GM19372 (cell line): ENCODE results near the gene ZC3H12D.
"Not testable (repeated sequence)": the region's sequence is repeated elsewhere in the genome, so short reads cannot be mapped to it uniquely, and the experiment has no call there.

Source experiments
- ATAC-seq: cut with Tn5 transposase; IDR thresholded peaks from one replicate; pipeline ENCODE4 v1.9.1; 2021; ENCODE audit warnings: mild to moderate bottlenecking, low read depth, moderate library complexity; ENCODE audit not compliant: unreplicated experiment

The ZC3H12D gene

DNA sequence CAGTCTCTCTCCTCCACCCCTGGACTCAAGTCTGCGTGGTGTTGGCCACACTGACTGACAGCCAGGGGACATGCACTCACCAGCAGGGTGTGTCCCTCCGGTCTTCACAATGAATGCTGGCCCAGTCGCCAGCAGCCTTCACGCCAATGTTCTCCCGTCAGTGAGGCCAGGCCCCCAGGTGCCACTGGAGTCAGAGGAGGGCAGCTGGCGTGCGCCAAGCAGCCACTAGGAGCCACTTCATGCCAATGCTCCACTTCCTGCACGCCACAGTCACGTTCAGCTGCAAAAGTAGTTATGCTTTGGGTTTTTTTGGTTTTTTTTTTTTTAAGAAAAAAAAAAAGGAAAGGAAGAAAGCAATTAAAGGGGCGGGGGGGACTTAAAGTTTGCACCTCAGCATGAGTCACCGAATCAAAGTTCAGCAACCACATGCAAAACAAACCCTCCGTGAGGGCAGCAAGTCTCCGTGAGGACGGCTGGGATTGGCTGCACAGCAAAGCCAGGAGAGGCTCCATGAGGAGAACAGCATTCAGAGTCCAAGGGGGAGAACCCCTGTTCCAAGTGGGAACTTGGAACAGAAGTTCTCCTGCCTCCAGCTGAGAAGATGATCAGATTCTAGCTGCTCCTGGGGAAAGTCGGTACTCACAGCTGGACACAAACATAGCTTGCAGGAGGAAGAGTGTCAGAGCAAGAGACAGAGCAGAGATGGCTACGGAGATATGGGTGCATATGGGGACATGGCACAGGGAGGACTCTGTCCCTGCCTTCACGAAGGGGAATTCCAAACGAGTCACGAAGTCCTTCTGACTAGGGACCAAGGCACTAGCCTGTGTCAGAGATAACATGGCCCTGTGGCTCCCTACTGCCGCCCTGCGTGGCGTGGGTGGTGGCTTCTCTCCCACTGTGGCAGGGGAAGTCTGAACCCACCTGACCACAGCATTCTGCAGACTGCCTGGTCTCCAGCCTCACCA lies at the start of gene ZC3H12D:
TSS of gene ZC3H12D (minus strand) at position 282 of the 968 bp plus-strand sequence. CDS start 10,471 bp downstream, outside the sequence.
- no peak for ATAC-seq

DNA sequence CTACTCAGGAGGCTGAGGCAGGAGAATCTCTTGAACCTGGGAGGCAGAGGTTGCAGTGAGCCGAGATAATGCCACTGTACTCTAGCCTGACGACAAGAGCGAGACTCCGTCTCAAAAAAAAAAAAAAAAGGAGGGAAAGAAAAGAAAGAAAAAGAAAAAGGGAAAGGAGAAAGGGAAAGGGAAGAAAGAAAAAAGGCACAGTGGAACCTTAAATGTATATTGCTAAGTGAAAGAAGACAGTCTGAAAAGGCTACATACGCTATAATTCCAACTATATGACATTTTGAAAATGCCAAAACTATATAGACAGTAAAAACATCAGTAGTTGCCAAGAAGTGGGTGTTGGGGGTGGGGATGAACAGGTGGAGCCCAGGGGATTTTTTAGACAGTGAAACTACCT lies 44.8 kb upstream of the ZC3H12D start:
- ATAC-seq, result no peak

GRCh38 chr6:149515494-149515893 lies 30.7 kb upstream of the ZC3H12D start:
- no peak for ATAC-seq

DNA sequence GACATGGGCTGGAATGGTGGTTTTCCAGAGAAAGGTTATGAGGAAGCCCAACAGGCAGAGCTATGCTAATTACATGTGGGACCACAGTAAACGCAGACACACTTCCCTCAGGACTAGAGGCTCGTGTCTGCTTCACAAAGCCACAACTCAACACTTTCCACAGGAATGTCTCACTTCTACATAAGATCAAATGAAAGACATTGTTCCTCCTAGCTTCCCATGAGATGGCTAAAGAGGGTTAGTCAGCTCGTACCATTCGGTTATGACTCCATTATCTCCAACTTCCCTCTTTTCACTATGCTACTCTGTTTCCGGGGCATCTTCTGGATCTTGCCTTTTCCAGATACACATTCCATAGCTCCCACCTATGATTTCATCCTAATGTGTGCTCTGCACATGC lies 29.1 kb upstream of the ZC3H12D start:
- no peak for ATAC-seq

DNA sequence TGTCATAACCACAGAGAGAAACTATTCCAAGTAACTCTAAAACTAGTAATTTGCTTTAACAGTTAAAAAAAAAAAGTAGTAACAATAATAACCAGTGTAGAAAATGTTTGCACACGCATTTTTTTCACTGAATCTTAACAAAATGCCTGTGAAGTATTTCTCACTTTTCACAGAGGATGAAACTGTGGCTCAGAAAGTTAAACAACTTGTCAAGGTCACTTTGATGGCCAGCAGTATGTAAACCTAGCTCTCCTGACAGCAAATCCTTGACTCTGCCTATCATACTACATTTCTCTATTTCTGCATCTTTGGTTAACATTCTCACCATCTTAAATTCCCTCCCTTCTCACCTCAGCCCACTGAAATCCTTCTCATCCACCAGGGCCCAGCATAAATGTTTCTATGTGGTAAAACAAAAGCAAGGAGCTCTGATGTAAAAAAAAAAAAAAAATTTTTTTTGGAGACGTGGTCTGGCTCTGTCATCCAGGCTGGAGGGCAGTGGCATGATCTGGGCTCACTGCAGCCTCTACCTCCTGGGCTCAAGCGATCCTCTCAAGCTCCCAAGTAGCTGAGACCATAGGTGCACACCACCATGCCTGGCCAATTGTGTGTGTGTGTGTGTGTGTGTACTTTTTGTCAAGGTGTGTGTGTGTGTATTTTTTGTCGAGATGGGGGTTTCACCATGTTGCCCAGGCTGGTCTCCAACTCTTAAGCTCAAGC lies 26.1 kb upstream of the ZC3H12D start:
- ATAC-seq, result no peak

DNA sequence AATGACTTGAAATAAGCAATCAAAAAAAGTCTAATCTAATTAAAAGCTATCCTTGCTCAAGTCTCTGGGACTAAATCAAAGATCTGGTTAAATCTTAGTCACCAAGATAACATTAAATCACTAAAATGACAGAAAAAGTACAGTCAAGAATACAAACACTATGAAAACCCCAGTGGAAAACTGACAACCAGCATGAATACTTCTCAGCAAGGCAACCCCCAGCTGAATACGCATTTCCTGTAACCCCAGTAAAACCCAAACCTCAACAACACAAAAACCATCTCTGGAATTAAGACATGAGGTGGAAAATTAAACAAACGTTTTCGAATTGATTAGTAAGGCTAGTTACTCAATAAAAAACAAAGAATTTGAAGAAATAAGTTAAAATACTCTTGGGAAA lies 23.7 kb upstream of the ZC3H12D start:
- no peak for ATAC-seq

DNA sequence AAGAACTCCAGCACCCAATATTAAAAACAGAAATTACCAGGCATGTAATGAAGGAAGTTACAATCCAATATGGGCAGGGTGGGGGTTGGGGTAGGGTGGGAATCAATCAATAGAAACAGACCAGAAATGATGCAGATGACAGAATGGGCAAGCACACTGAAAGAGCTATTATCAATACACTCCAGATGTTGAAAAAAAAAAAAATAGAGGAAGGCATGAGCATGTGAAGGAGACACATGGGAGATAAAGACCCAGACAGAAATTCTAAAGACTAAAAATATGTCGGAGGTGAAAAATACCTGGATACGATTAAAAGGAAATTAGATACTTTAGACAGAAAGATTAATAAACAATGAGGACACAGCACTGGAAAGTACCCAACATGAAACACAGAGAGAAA lies 19.1 kb upstream of the ZC3H12D start:
- no peak for ATAC-seq

DNA sequence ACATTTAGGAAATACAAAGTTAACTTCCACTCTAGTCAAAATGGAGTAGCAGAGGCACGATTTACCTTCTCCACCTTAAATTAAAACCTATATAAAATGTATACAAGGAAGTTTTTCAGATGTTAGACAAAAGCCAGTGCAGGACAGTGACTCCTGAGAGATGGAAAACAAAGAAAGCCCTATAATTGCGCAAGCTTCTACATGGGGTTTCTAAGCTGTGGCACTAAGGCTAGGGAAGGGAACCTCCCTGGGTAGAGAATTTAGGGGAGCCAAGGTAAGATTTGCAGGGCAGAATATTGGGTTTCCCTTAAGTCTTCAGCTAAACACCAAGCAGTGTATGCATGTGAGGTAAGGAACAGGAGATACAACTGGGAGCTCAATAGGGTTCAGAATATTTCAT lies 18.5 kb upstream of the ZC3H12D start:
- ATAC-seq, result no peak

DNA sequence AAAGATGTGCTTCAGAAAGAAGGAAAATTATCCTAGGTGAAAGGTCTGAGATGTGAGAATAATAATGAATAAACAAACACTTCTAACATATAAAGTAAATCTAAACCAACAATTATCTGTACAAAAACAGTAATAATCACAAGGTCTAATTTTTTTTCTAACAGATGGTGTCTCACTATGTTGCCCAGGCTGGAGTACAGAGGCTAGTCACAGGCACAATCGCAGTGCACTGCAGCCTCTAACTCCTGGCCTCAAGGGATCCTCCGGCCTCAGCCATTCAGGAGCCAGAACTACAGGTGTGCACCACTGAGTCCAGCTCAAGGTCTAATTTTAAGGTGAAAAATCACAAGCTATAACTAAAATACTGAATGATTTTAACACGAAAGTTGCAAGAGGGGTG lies 17.0 kb upstream of the ZC3H12D start:
- no peak for ATAC-seq

GRCh38 chr6:149501201-149501600 lies 16.4 kb upstream of the ZC3H12D start:
- no peak for ATAC-seq

DNA sequence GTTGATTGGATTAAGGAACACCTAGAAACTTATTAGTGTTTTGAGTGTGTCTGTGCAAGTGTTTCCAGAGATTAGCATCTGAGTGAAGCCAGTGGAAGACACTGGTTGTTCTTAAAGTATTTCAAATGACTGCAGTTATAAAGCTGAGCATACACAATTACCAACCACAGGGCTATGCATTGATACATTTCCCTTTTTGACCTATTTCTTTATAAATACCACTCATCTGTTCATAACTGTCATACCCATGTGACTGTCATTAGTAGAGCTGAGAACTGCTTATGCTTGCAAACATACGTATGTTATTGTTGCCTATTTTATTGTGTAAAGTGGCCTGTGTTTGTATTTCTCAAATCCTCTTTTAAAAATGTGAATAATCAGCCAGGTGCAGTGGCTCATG lies 15.3 kb upstream of the ZC3H12D start:
- no peak for ATAC-seq

DNA sequence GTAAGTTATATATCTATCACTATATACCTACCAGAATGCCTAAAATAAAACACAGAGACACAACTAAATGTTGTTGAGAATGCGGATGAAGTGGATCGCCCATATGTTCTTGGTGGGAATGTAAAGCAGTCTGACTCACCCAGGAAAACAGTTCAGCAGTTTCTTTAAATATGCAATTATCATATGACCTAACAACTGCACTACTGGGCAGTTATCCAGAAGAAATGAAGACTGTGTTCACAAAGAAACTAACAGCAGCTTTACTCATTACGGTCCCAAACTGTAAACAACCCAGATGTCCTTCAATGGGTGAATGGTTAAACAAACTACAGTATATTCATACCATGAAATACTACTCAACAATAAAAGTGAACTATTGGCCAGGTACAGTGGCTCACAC lies 14.3 kb upstream of the ZC3H12D start:
- no peak for ATAC-seq

- no peak for ATAC-seq
These were observed 12.6 kb upstream of the ZC3H12D start for GRCh38 chr6:149497365-149497764.

DNA sequence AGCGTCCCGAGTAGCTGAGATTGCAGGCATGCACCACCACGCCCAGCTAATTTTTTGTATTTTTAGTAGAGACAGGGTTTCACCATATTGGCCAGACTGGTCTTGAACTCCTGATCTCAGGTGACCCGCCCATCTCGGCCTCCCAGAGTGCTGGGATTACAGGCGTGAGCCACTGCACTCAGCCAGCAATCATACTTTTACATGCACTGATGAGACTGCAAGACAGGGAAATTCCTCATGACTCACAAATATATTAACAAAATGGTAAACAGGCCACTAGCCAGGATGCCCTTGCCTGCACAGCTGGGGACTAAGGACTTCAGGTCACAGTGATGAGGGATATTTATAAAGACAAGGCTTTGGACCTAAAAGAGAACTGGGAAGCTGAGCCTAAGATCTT lies 11.8 kb upstream of the ZC3H12D start:
- not testable (repeated sequence) for ATAC-seq

DNA sequence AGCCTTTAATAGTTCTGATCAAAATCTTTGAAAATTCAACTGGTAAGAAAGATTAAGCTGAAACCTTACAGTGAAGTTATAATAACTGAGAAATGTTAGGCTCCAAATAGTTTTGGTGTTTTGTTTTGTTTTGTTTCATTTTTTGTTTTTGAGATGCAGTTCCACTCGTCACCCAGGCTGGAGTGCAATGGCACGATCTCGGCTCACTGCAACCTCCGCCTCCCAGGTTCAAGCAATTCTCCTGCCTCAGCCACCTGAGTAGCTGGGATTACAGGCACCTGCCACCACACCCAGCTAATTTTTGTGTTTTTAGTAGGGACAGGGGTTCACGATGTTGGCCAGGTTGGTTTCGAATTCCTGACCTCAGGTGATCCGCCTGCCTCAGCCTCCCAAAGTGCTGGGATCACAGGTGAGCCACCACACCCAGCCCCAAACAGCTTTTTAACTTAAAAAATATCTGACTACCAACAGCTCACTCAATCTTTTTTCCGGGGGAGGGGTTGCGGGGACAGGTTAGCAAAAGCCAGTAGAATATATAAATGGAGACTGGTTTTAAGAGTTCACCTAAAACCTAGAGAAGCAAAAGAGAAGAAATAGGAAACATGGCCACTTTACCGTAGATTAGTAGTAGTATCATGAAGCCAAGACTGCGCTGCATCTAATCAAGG lies 10.7 kb upstream of the ZC3H12D start:
- ATAC-seq, result not testable (repeated sequence)

- ATAC-seq, result peak; percentile 74
These were observed 10.0 kb upstream of the ZC3H12D start for GRCh38 chr6:149494810-149495209.

- ATAC-seq, result no peak
These were observed 9.0 kb upstream of the ZC3H12D start for GRCh38 chr6:149493761-149494320.

GRCh38 chr6:149492798-149493343 lies 8.1 kb upstream of the ZC3H12D start:
- no peak for ATAC-seq

DNA sequence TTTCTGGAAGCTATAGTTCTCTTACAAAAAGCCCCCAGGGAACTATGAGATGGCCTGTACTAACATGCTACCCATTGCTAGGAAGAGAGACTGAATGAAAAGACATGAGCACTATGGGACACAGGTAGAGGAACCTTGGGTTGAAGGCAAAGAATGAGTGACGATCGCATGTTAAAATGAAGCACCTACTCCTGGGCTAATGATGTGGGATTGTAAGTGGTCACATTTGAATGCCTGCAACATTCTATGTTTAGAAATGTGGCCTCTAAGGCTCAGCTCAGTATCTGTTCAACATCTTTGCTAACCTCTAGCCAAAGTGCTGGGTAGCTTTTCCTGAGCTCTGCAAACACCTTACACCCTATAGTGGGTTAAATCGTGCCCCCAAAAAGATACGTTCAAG lies 5.2 kb upstream of the ZC3H12D start:
- ATAC-seq, result no peak

GRCh38 chr6:149488815-149489214 lies 4.0 kb upstream of the ZC3H12D start:
- ATAC-seq, result no peak
